CD8-positive, alpha-beta memory T cell (primary cell): ENCODE measurements around the gene PROM1. TPM values are rescaled to one million over a fixed set of nuclear protein-coding genes. Genes with fewer than 3 reads are reported as not detected.

ENCODE experiments used
- CTCF ChIA-PET: fragments of 350-600 bp; sonication (Branson Sonifier 250); formaldehyde crosslinking; loops from one replicate; lab custom pipeline; 2021; ENCODE audit warnings: antibody characterized with exemption; lab: Charles Lee
- POLR2A ChIA-PET: fragments of 350-600 bp; sonication (Branson Sonifier 250); formaldehyde crosslinking; loops from one replicate; lab custom pipeline; 2021; ENCODE audit warnings: antibody characterized with exemption; lab: Charles Lee
- DNase-seq, 5 donors: peaks; one replicate each; pipeline versions ENCODE4 v3.0.0 to v3.0.0-alpha.2; 2020 to 2022; ENCODE audit warnings: mixed read lengths in 1 of 5
- H3K27ac ChIP-seq: one replicate; pipeline ENCODE4 v1.7.0; 2013; ENCODE audit warnings: low read depth, mild to moderate bottlenecking, low read length, moderate library complexity
- H3K27me3 ChIP-seq: 2 replicates; pipeline ENCODE4 v1.7.0; 2013; ENCODE audit warnings: low read length, mild to moderate bottlenecking; ENCODE audit not compliant: insufficient read depth, poor library complexity, severe bottlenecking
- H3K36me3 ChIP-seq: 2 replicates; pipeline ENCODE4 v1.7.0; 2013; ENCODE audit warnings: mild to moderate bottlenecking, low read length, moderate library complexity; ENCODE audit not compliant: insufficient read depth
- H3K4me1 ChIP-seq: 2 replicates; pipeline ENCODE4 v1.7.0; 2013; ENCODE audit warnings: mild to moderate bottlenecking, low read length, moderate library complexity; ENCODE audit not compliant: insufficient read depth
- H3K4me3 ChIP-seq: 2 replicates; pipeline ENCODE4 v1.7.0; 2013; ENCODE audit warnings: mild to moderate bottlenecking, low read length
- H3K9me3 ChIP-seq: 2 replicates; pipeline ENCODE4 v1.7.0; 2013; ENCODE audit warnings: mild to moderate bottlenecking, low read length
- H3K27ac Mint-ChIP-seq, 8 donors: one replicate each; pipeline ENCODE4 v1.8.0; 2020 to 2021; ENCODE audit warnings: mixed read lengths in 8 of 8, mild to moderate bottlenecking in 6 of 8, inconsistent platforms in 3 of 8, moderate library complexity in 3 of 8
- H3K27me3 Mint-ChIP-seq, 2 donors: one replicate each; pipeline ENCODE4 v1.8.0; 2020 to 2021; ENCODE audit warnings: mixed read lengths in 2 of 2, mild to moderate bottlenecking in 1 of 2, moderate library complexity in 1 of 2
- H3K36me3 Mint-ChIP-seq, 3 donors: one replicate each; pipeline ENCODE4 v1.8.0; 2020 to 2021; ENCODE audit warnings: mixed read lengths in 3 of 3, inconsistent platforms in 1 of 3, mild to moderate bottlenecking in 1 of 3
- H3K4me1 Mint-ChIP-seq, 3 donors: one replicate each; pipeline ENCODE4 v1.8.0; 2020 to 2021; ENCODE audit warnings: mixed read lengths in 3 of 3, inconsistent platforms in 1 of 3, mild to moderate bottlenecking in 1 of 3
- H3K4me3 Mint-ChIP-seq, 7 donors: one replicate each; pipeline ENCODE4 v1.8.0; 2020 to 2021; ENCODE audit warnings: mixed read lengths in 7 of 7, mild to moderate bottlenecking in 6 of 7, moderate library complexity in 4 of 7, inconsistent platforms in 2 of 7
- H3K9me3 Mint-ChIP-seq, 5 donors: one replicate each; pipeline ENCODE4 v1.8.0; 2020 to 2022; ENCODE audit warnings: mixed read lengths in 5 of 5, mild to moderate bottlenecking in 3 of 5, moderate library complexity in 2 of 5, inconsistent platforms in 1 of 5
- polyA plus RNA-seq: library from polyadenylated mRNA; unstranded; fragments of 300-500 nt; fragmentation: Illumina TruSeq; gene quantifications from one replicate; pipeline ENCODE4 v1.2.3, GENCODE V29; 2021
- total RNA-seq, 2 experiments: library from RNA; stranded (reverse); gene quantifications; one replicate each; pipeline ENCODE4 v1.2.3, GENCODE V29; 2021

PROM1 gene
- total and polyA plus RNA-seq, 3 experiments from 2014 or later: 0.72 TPM; not detected in 2

GRCh38 chr4:16104520-16104919 is 20.7 kb upstream of the PROM1 start:
- Histone ChIP-seq H3K27ac (no peak overlapping the region), H3K36me3 (no peaks in the 10 kb centered on the region), H3K27me3 (no peaks in the 10 kb centered on the region), H3K4me1 (no peaks in the 10 kb centered on the region), H3K4me3 (no peak overlapping the region), H3K9me3 (no peaks in the 10 kb centered on the region)
- CTCF ChIA-PET: no interaction called here
- Mint-ChIP-seq H3K4me3 (no peak overlapping the region), H3K27ac (no peak overlapping the region), H3K27me3 (peaks cover 14 to 16% of the 10 kb centered on the region in 2 donors), H3K4me1 (no peaks in the 10 kb centered on the region), H3K36me3 (no peaks in the 10 kb centered on the region), H3K9me3 (peaks cover 0 to 2% (median 0%) of the 10 kb centered on the region in 5 donors)
- POLR2A ChIA-PET: no interaction called here
- no peak for DNase-seq

- Mint-ChIP-seq H3K27ac (no peak overlapping the region), H3K4me1 (no peaks in the 10 kb centered on the region), H3K9me3 (no peaks in the 10 kb centered on the region), H3K27me3 (peaks cover 7 to 11% of the 10 kb centered on the region in 2 donors), H3K36me3 (no peaks in the 10 kb centered on the region), H3K4me3 (no peak overlapping the region)
- no peak for DNase-seq
- H3K36me3 ChIP-seq: no peaks in the 10 kb centered on the region
- no peaks in the 10 kb centered on the region for H3K4me1 ChIP-seq
- POLR2A ChIA-PET: no interaction called here
- CTCF ChIA-PET: no interaction called here
- no peak overlapping the region for H3K4me3 ChIP-seq
- no peak overlapping the region for H3K27ac ChIP-seq
- H3K27me3 ChIP-seq: no peaks in the 10 kb centered on the region
- no peaks in the 10 kb centered on the region for H3K9me3 ChIP-seq
Measured at GRCh38 chr4:16102356-16102755, 18.5 kb upstream of the PROM1 start.

- no peaks in the 10 kb centered on the region for H3K9me3 ChIP-seq
- no peaks in the 10 kb centered on the region for H3K36me3 ChIP-seq
- H3K4me1 ChIP-seq: no peaks in the 10 kb centered on the region
- H3K27me3 Mint-ChIP-seq: peaks cover 7 to 23% of the 10 kb centered on the region in 2 donors
- no peaks in the 10 kb centered on the region for H3K27me3 ChIP-seq
- H3K4me3 Mint-ChIP-seq: no peak overlapping the region
- no peak overlapping the region for H3K27ac Mint-ChIP-seq
- H3K27ac ChIP-seq: no peak overlapping the region
- CTCF ChIA-PET: no interaction called here
- no peak for DNase-seq
- POLR2A ChIA-PET: no interaction called here
- no peaks in the 10 kb centered on the region for H3K4me1 Mint-ChIP-seq
- H3K9me3 Mint-ChIP-seq: no peaks in the 10 kb centered on the region
- H3K36me3 Mint-ChIP-seq: no peaks in the 10 kb centered on the region
- no peak overlapping the region for H3K4me3 ChIP-seq
Measured at GRCh38 chr4:16100833-16101232, 17.0 kb upstream of the PROM1 start.

GRCh38 chr4:16092682-16093319 is 9.0 kb upstream of the PROM1 start:
- ChIA-PET POLR2A (no interaction called here), CTCF (interaction anchor here (0.9 kb wide), 1 partner anchor 11 kb away, joined by 3 read pairs; no protein-coding TSS in a partner anchor)
- H3K27ac ChIP-seq: no peak overlapping the region
- no peak for DNase-seq
- no peaks in the 10 kb centered on the region for H3K36me3 ChIP-seq
- Mint-ChIP-seq H3K9me3 (peaks cover 0 to 2% (median 0%) of the 10 kb centered on the region in 5 donors), H3K27me3 (peaks cover 11 to 81% of the 10 kb centered on the region in 2 donors), H3K36me3 (no peaks in the 10 kb centered on the region), H3K27ac (no peak overlapping the region), H3K4me3 (no peak overlapping the region), H3K4me1 (no peaks in the 10 kb centered on the region)
- no peaks in the 10 kb centered on the region for H3K4me1 ChIP-seq
- peaks cover 4% of the 10 kb centered on the region for H3K27me3 ChIP-seq
- no peaks in the 10 kb centered on the region for H3K9me3 ChIP-seq
- no peak overlapping the region for H3K4me3 ChIP-seq

GRCh38 chr4:16090096-16090705 is 6.4 kb upstream of the PROM1 start:
- Histone ChIP-seq H3K4me1 (no peaks in the 10 kb centered on the region), H3K36me3 (no peaks in the 10 kb centered on the region), H3K27me3 (peaks cover 4% of the 10 kb centered on the region), H3K9me3 (no peaks in the 10 kb centered on the region), H3K4me3 (no peak overlapping the region), H3K27ac (no peak overlapping the region)
- H3K27me3 Mint-ChIP-seq: peaks cover 15 to 84% of the 10 kb centered on the region in 2 donors
- ChIA-PET POLR2A (no interaction called here), CTCF (no interaction called here)
- no peak overlapping the region for H3K4me3 Mint-ChIP-seq
- no peak overlapping the region for H3K27ac Mint-ChIP-seq
- peaks cover 0 to 2% (median 0%) of the 10 kb centered on the region in 5 donors for H3K9me3 Mint-ChIP-seq
- H3K36me3 Mint-ChIP-seq: no peaks in the 10 kb centered on the region
- DNase-seq: no peak
- H3K4me1 Mint-ChIP-seq: no peaks in the 10 kb centered on the region

- H3K4me1 Mint-ChIP-seq: peaks cover under 1 to 6% (median 3%) of the 10 kb centered on the region in 3 donors
- H3K27me3 Mint-ChIP-seq: peaks cover 22 to 85% of the 10 kb centered on the region in 2 donors
- H3K4me3 Mint-ChIP-seq: no peak overlapping the region
- no peaks in the 10 kb centered on the region for H3K4me1 ChIP-seq
- ChIA-PET POLR2A (no interaction called here), CTCF (no interaction called here)
- H3K36me3 ChIP-seq: no peaks in the 10 kb centered on the region
- H3K27ac ChIP-seq: no peak overlapping the region
- peaks cover 4% of the 10 kb centered on the region for H3K27me3 ChIP-seq
- no peaks in the 10 kb centered on the region for H3K36me3 Mint-ChIP-seq
- H3K9me3 ChIP-seq: no peaks in the 10 kb centered on the region
- H3K9me3 Mint-ChIP-seq: peaks cover 0 to 2% (median 0%) of the 10 kb centered on the region in 5 donors
- no peak for DNase-seq
- H3K27ac Mint-ChIP-seq: no peak overlapping the region
- no peak overlapping the region for H3K4me3 ChIP-seq
Measured at GRCh38 chr4:16089156-16089555, 5.3 kb upstream of the PROM1 start.

GRCh38 chr4:16088601-16089000 is 4.8 kb upstream of the PROM1 start:
- Histone ChIP-seq H3K4me1 (no peaks in the 10 kb centered on the region), H3K4me3 (no peak overlapping the region), H3K27ac (no peak overlapping the region), H3K36me3 (no peaks in the 10 kb centered on the region), H3K27me3 (peaks cover 4% of the 10 kb centered on the region), H3K9me3 (no peaks in the 10 kb centered on the region)
- POLR2A ChIA-PET: no interaction called here
- Mint-ChIP-seq H3K4me1 (peaks cover 4 to 10% (median 8%) of the 10 kb centered on the region in 3 donors), H3K9me3 (peaks cover 0 to 2% (median 0%) of the 10 kb centered on the region in 5 donors), H3K4me3 (no peak overlapping the region), H3K36me3 (no peaks in the 10 kb centered on the region), H3K27ac (no peak overlapping the region), H3K27me3 (peaks cover 26 to 86% of the 10 kb centered on the region in 2 donors)
- DNase-seq: no peak
- CTCF ChIA-PET: no interaction called here

GRCh38 chr4:16085822-16086221 is 2.0 kb upstream of the PROM1 start:
- ChIA-PET CTCF (no interaction called here), POLR2A (no interaction called here)
- Mint-ChIP-seq H3K27ac (no peak overlapping the region), H3K36me3 (no peaks in the 10 kb centered on the region), H3K9me3 (peaks cover 0 to 2% (median 0%) of the 10 kb centered on the region in 5 donors), H3K4me3 (no peak overlapping the region), H3K27me3 (peaks cover 32 to 87% of the 10 kb centered on the region in 2 donors), H3K4me1 (peaks cover 17 to 24% (median 24%) of the 10 kb centered on the region in 3 donors)
- Histone ChIP-seq H3K4me3 (no peak overlapping the region), H3K9me3 (no peaks in the 10 kb centered on the region), H3K36me3 (no peaks in the 10 kb centered on the region), H3K4me1 (peaks cover 7% of the 10 kb centered on the region), H3K27ac (no peak overlapping the region), H3K27me3 (peaks cover 18% of the 10 kb centered on the region)
- no peak for DNase-seq
